ENCODE data around the gene CIROP. TPM values are rescaled to one million over a fixed set of nuclear protein-coding genes. Genes with fewer than 3 reads are reported as not detected.
"Not testable (repeated sequence)": the region's sequence is repeated elsewhere in the genome, so short reads cannot be mapped to it uniquely, and the experiment has no call there.

CIROP gene
- total and polyA plus RNA-seq, 2 donors (not counting 1 experiment from before 2014, with no cell fraction given): 0.09 to 0.17 TPM

- H3K27me3 ChIP-seq (ENCODE audit: control insufficient read depth, insufficient read depth, low read length): no peaks in the 10 kb centered on the region
- TF ChIP-seq EZH2 (IDR thresholded peaks at IDR 0.05; ENCODE audit: low read length, missing control alignments) (no peak), CTCF (conservative IDR thresholded peaks at IDR 0.05 in 1 of 2, IDR thresholded peaks at IDR 0.05 in 1 of 2; ENCODE audit: low read depth in 1 of 2, low read length in 2 of 2) (no peak)
- no peaks in the 10 kb centered on the region for H3K9me3 ChIP-seq (ENCODE audit: control insufficient read depth, insufficient read depth, low read depth, low read length)
- no peak for DNase-seq (ENCODE audit: low read depth in 2 of 2)
- no peak overlapping the region for H2AFZ ChIP-seq (ENCODE audit: low read length)
- no peak overlapping the region for H3K9ac ChIP-seq (ENCODE audit: insufficient read depth, low read length)
- no peak overlapping the region for H3K27ac ChIP-seq (ENCODE audit: insufficient read depth, low read length)
- H3K4me2 ChIP-seq (ENCODE audit: extremely low read depth, insufficient read depth, low read length): no peak overlapping the region
- no peak overlapping the region for H3K4me3 ChIP-seq (replicated peaks in 1 of 4; ENCODE audit: control extremely low read depth in 1 of 4, insufficient read depth in 1 of 4, low read depth in 3 of 4, low read length in 4 of 4)
- H3K36me3 ChIP-seq (ENCODE audit: control insufficient read depth, insufficient read depth, low read length): no peaks in the 10 kb centered on the region
- H3K4me1 ChIP-seq (ENCODE audit: control insufficient read depth, extremely low read depth, insufficient read depth, low read length): peaks cover 22% of the 10 kb centered on the region
- H3K79me2 ChIP-seq (ENCODE audit: control insufficient read depth, insufficient read depth, low read length): no peaks in the 10 kb centered on the region
- no peaks in the 10 kb centered on the region for H4K20me1 ChIP-seq (ENCODE audit: control insufficient read depth, extremely low read depth, insufficient read depth, low read length)
These were observed 5.0 kb upstream of the CIROP start for GRCh38 chr14:23109769-23110168.

GRCh38 chr14:23108169-23108568 is 3.4 kb upstream of the CIROP start:
- H3K4me2 ChIP-seq (ENCODE audit: extremely low read depth, insufficient read depth, low read length): not testable (repeated sequence)

GRCh38 chr14:23107620-23108019 is 2.8 kb upstream of the CIROP start:
- not testable (repeated sequence) for H3K9ac ChIP-seq (ENCODE audit: insufficient read depth, low read length); H3K4me3 ChIP-seq (replicated peaks in 1 of 4; ENCODE audit: control extremely low read depth in 1 of 4, insufficient read depth in 1 of 4, low read depth in 3 of 4, low read length in 4 of 4); H2AFZ ChIP-seq (ENCODE audit: low read length); H3K27me3 ChIP-seq (ENCODE audit: control insufficient read depth, insufficient read depth, low read length); H3K36me3 ChIP-seq (ENCODE audit: control insufficient read depth, insufficient read depth, low read length); H4K20me1 ChIP-seq (ENCODE audit: control insufficient read depth, extremely low read depth, insufficient read depth, low read length); H3K79me2 ChIP-seq (ENCODE audit: control insufficient read depth, insufficient read depth, low read length); H3K27ac ChIP-seq (ENCODE audit: insufficient read depth, low read length); H3K9me3 ChIP-seq (ENCODE audit: control insufficient read depth, insufficient read depth, low read depth, low read length); H3K4me1 ChIP-seq (ENCODE audit: control insufficient read depth, extremely low read depth, insufficient read depth, low read length); DNase-seq (ENCODE audit: low read depth in 2 of 2); H3K4me2 ChIP-seq (ENCODE audit: extremely low read depth, insufficient read depth, low read length)

More at GRCh38 chr14:23108169-23108568, 3.4 kb upstream of the CIROP start:
- H3K4me1 ChIP-seq (ENCODE audit: control insufficient read depth, extremely low read depth, insufficient read depth, low read length); H3K9ac ChIP-seq (ENCODE audit: insufficient read depth, low read length); H3K36me3 ChIP-seq (ENCODE audit: control insufficient read depth, insufficient read depth, low read length); H3K9me3 ChIP-seq (ENCODE audit: control insufficient read depth, insufficient read depth, low read depth, low read length); H4K20me1 ChIP-seq (ENCODE audit: control insufficient read depth, extremely low read depth, insufficient read depth, low read length); DNase-seq (ENCODE audit: low read depth in 2 of 2); H3K79me2 ChIP-seq (ENCODE audit: control insufficient read depth, insufficient read depth, low read length); H2AFZ ChIP-seq (ENCODE audit: low read length); H3K27ac ChIP-seq (ENCODE audit: insufficient read depth, low read length); H3K4me3 ChIP-seq (replicated peaks in 1 of 4; ENCODE audit: control extremely low read depth in 1 of 4, insufficient read depth in 1 of 4, low read depth in 3 of 4, low read length in 4 of 4); H3K27me3 ChIP-seq (ENCODE audit: control insufficient read depth, insufficient read depth, low read length): not testable (repeated sequence)

GRCh38 chr14:23106747-23107045 is 1.9 kb upstream of the CIROP start:
- no peak overlapping the region for H2AFZ ChIP-seq (ENCODE audit: low read length)
- no peak for DNase-seq (ENCODE audit: low read depth in 2 of 2)
- no peak overlapping the region for H3K4me2 ChIP-seq (ENCODE audit: extremely low read depth, insufficient read depth, low read length)

More at GRCh38 chr14:23106747-23107045, 1.9 kb upstream of the CIROP start:
- H3K27me3 ChIP-seq (ENCODE audit: control insufficient read depth, insufficient read depth, low read length): no peaks in the 10 kb centered on the region
- H4K20me1 ChIP-seq (ENCODE audit: control insufficient read depth, extremely low read depth, insufficient read depth, low read length): no peaks in the 10 kb centered on the region
- H3K27ac ChIP-seq (ENCODE audit: insufficient read depth, low read length): no peak overlapping the region
- no peak overlapping the region for H3K4me3 ChIP-seq (replicated peaks in 1 of 4; ENCODE audit: control extremely low read depth in 1 of 4, insufficient read depth in 1 of 4, low read depth in 3 of 4, low read length in 4 of 4)
- TF ChIP-seq EZH2 (IDR thresholded peaks at IDR 0.05; ENCODE audit: low read length, missing control alignments) (no peak), CTCF (conservative IDR thresholded peaks at IDR 0.05 in 1 of 2, IDR thresholded peaks at IDR 0.05 in 1 of 2; ENCODE audit: low read depth in 1 of 2, low read length in 2 of 2) (no peak)
- H3K9ac ChIP-seq (ENCODE audit: insufficient read depth, low read length): no peak overlapping the region
- no peaks in the 10 kb centered on the region for H3K36me3 ChIP-seq (ENCODE audit: control insufficient read depth, insufficient read depth, low read length)
- no peaks in the 10 kb centered on the region for H3K79me2 ChIP-seq (ENCODE audit: control insufficient read depth, insufficient read depth, low read length)
- H3K4me1 ChIP-seq (ENCODE audit: control insufficient read depth, extremely low read depth, insufficient read depth, low read length): no peaks in the 10 kb centered on the region
- H3K9me3 ChIP-seq (ENCODE audit: control insufficient read depth, insufficient read depth, low read depth, low read length): no peaks in the 10 kb centered on the region

Measured in fibroblast of lung (primary cell).